Measurements from ENCODE around the gene CYLD.

Gene CYLD

GRCh38 chr16:50765260-50765659 is 23.4 kb downstream of the CYLD start:
- DNase-seq (ENCODE audit: low spot score), result no peak
- Histone ChIP-seq H3K4me3 (no peak overlapping the region), H3K27ac (no peak overlapping the region)
- TF ChIP-seq CTCF (IDR thresholded peaks at IDR 0.05), result no peak

- DNase-seq (ENCODE audit: low spot score), result no peak
- Histone ChIP-seq H3K27ac (no peak overlapping the region), H3K4me3 (no peak overlapping the region)
- TF ChIP-seq CTCF (IDR thresholded peaks at IDR 0.05), result no peak
Observed at GRCh38 chr16:50765861-50766260, 24.0 kb downstream of the CYLD start.

GRCh38 chr16:50767197-50767596 is 25.3 kb downstream of the CYLD start:
- Histone ChIP-seq H3K27ac (no peak overlapping the region), H3K4me3 (no peak overlapping the region)
- no peak for TF ChIP-seq CTCF (IDR thresholded peaks at IDR 0.05)
- no peak for DNase-seq (ENCODE audit: low spot score)

- H3K4me3 ChIP-seq, result no peak overlapping the region
- no peak overlapping the region for H3K27ac ChIP-seq
- no peak for TF ChIP-seq CTCF (IDR thresholded peaks at IDR 0.05)
- DNase-seq (ENCODE audit: low spot score), result no peak
Observed at GRCh38 chr16:50771366-50771765, 29.5 kb downstream of the CYLD start.

- no peak for TF ChIP-seq CTCF (IDR thresholded peaks at IDR 0.05)
- H3K4me3 ChIP-seq, result no peak overlapping the region
- no peak overlapping the region for H3K27ac ChIP-seq
- no peak for DNase-seq (ENCODE audit: low spot score)
Observed at GRCh38 chr16:50774405-50774804, 32.5 kb downstream of the CYLD start.

- no peak overlapping the region for H3K27ac ChIP-seq
- no peak overlapping the region for H3K4me3 ChIP-seq
- DNase-seq (ENCODE audit: low spot score), result no peak
- no peak for TF ChIP-seq CTCF (IDR thresholded peaks at IDR 0.05)
Observed at GRCh38 chr16:50774960-50775359, 33.1 kb downstream of the CYLD start.

- H3K27ac ChIP-seq, result no peak overlapping the region
- no peak overlapping the region for H3K4me3 ChIP-seq
- no peak for DNase-seq (ENCODE audit: low spot score)
- TF ChIP-seq CTCF (IDR thresholded peaks at IDR 0.05), result no peak
Observed at GRCh38 chr16:50776037-50776436, 34.2 kb downstream of the CYLD start.

Measured in coronary artery (tissue), 2 donors.